Measurements from ENCODE around the gene MCC. TPM values are rescaled to one million over a fixed set of nuclear protein-coding genes. Genes with fewer than 3 reads are reported as not detected.

Gene MCC
- total RNA-seq, 2 experiments from 2014 or later: 4.0 to 4.1 TPM

DNA sequence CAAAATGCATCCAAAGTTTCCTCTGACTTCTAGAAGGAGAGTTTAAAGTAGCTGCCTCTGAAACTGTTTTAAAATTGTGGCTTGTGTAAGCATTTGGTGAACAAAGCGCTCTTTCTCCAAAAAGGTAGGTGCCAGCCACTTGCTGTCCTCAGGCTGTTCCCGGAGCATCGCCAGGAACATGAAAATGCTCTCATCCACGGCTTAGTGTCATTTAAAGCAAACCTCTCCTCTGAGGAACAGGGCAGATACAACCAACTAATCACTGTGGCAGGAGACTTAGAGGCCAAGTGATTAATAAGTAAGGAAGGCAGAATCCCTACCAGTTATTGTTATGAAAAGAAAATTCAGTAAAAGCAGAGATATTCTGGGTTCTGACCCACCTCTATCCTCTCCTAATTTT, 346.1 kb downstream of the MCC start:
- POLR2A ChIA-PET: no interaction called here
- peaks cover 3% of the 10 kb centered on the region for H3K36me3 Mint-ChIP-seq
- H3K9me3 Mint-ChIP-seq: no peaks in the 10 kb centered on the region
- CTCF ChIA-PET: no interaction called here
- no peak for DNase-seq
- no peaks in the 10 kb centered on the region for H3K4me1 Mint-ChIP-seq (ENCODE audit: low read depth)
- H3K4me3 Mint-ChIP-seq: no peak overlapping the region
- intact Hi-C loops (cut with micrococcal nuclease): no loop called here
- no peak overlapping the region for H3K27ac Mint-ChIP-seq
- H3K27me3 Mint-ChIP-seq: no peaks in the 10 kb centered on the region

DNA sequence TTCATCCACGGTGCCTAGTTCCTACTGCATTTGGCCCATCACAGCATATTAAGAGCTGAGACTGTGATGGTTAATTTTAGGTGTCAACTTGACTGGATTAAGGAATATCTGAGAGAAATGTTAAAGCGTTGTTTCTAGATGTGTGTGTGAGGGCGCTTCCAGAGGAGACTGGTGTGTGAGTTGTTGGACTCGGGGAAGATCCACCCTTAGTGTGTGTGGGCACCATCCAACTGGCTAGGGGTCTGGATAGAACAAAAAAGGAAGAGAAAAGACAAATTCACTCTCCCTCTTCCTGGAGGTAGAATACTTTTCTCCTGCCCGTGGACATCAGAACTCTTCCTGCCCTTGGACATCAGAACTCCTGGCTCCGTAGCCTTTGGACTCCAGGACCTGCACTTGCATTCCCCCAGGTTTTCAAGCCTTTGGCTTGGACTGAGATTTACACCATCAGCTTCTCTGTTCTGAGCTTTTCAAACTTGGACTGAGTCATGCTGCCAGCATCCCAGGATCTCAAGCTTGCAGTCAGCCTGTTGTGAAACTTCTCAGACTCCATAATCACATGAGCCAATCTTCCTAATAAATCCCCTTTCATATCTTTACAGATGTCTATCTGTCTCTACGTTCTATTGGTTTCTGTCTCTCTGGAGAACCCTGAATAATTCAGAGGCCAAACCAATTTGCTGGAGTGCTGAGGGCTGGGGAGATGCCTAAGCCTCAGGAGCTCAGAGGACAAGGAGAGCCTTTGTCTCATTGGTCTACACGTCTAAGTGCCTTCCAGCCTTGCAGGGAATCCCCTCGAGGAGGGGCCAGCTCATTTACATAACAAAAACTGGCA, 347.2 kb downstream of the MCC start:
- Mint-ChIP-seq H3K9me3 (no peaks in the 10 kb centered on the region), H3K4me1 (ENCODE audit: low read depth) (no peaks in the 10 kb centered on the region), H3K27me3 (no peaks in the 10 kb centered on the region), H3K4me3 (no peak overlapping the region), H3K27ac (no peak overlapping the region), H3K36me3 (peaks cover 3% of the 10 kb centered on the region)
- intact Hi-C loops (cut with micrococcal nuclease): no loop called here
- POLR2A ChIA-PET: no interaction called here
- CTCF ChIA-PET: no interaction called here
- DNase-seq: no peak

- Mint-ChIP-seq H3K36me3 (no peaks in the 10 kb centered on the region), H3K27ac (no peak overlapping the region), H3K4me3 (no peak overlapping the region), H3K4me1 (ENCODE audit: low read depth) (no peaks in the 10 kb centered on the region), H3K9me3 (no peaks in the 10 kb centered on the region), H3K27me3 (no peaks in the 10 kb centered on the region)
- ChIA-PET CTCF (no interaction called here), POLR2A (no interaction called here)
- no peak for DNase-seq
- intact Hi-C loops (cut with micrococcal nuclease): no loop called here
Observed at GRCh38 chr5:113133211-113133975, 354.9 kb downstream of the MCC start.

DNA sequence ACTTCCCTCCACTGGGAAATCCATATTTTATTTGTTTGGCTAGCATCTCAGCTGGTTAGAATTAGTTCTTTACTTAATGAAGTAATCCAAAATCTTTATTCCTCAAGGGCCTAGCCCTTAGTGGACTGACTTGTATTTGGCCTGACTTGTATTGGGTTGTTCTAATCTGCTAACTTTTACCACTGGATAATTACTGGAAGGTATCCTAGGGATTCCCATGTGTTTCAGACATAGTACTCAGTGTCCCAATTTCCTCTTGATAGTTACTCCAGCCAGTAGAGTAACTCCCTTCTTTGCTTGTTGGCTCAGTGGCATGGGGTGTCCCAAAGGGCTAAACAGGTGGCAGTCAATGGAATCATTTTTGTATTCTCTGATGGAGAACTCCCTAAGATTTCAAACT, 355.7 kb downstream of the MCC start:
- Mint-ChIP-seq H3K4me3 (no peak overlapping the region), H3K27ac (no peak overlapping the region), H3K27me3 (no peaks in the 10 kb centered on the region), H3K4me1 (ENCODE audit: low read depth) (no peaks in the 10 kb centered on the region), H3K36me3 (no peaks in the 10 kb centered on the region), H3K9me3 (peaks cover 3% of the 10 kb centered on the region)
- ChIA-PET POLR2A (no interaction called here), CTCF (no interaction called here)
- intact Hi-C loops (cut with micrococcal nuclease): no loop called here
- no peak for DNase-seq

DNA sequence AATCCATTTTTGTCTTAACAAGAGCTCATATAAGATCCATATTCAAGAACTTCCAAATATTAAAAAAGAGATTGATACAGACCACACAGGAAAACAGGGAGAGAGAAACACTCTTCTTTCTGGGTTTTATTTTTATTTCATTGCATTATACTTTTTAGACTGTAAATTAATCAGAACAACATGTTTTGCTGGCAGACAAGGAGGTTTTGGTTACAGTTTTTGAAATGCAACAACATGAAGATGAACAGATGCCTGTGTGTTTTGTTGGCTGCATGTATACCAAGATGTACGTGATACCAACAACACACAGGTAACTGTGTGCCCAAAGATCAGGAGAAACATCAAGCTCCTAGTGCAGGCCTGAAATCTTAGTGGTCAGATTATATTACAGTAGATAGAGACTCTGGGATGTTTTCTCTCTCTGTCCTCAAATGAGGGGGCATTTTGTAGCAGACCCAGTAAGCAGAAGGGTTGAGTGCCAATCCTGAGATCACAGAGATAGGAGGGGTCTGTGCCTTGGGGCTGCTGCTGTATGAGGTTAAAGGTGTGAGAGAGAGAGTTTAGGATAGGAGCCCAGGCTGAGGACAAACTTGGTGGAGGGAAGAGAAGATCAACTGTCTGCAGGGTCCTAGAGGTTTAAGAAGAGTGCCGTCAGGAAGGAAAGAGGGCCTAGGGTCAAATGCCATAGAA, 359.5 kb downstream of the MCC start:
- Mint-ChIP-seq H3K27ac (no peak overlapping the region), H3K4me3 (no peak overlapping the region), H3K36me3 (no peaks in the 10 kb centered on the region), H3K9me3 (peaks cover 11% of the 10 kb centered on the region), H3K27me3 (no peaks in the 10 kb centered on the region), H3K4me1 (ENCODE audit: low read depth) (no peaks in the 10 kb centered on the region)
- ChIA-PET CTCF (no interaction called here), POLR2A (no interaction called here)
- DNase-seq: no peak
- intact Hi-C loops (cut with micrococcal nuclease): no loop called here

DNA sequence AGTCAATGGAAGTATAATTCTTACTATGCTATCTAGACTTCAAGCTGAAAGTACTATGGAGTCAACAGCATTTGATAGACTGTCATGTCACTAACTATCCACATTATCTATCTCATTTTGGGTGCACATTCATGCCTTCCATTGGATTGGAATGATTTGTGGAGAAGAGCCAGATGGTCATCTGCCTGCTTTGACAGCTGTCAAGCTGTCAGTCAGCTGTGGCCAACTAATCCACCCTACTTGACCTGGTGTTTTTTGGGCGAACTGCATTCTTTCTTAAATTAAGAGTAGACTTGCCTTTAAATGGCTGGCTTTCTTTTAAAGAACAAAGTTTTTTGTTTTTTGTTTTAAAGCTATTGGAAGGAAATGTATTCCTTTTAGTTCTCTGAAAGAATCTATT, 360.2 kb downstream of the MCC start:
- H3K4me1 Mint-ChIP-seq (ENCODE audit: low read depth): no peaks in the 10 kb centered on the region
- CTCF ChIA-PET: no interaction called here
- intact Hi-C loops (cut with micrococcal nuclease): no loop called here

DNA sequence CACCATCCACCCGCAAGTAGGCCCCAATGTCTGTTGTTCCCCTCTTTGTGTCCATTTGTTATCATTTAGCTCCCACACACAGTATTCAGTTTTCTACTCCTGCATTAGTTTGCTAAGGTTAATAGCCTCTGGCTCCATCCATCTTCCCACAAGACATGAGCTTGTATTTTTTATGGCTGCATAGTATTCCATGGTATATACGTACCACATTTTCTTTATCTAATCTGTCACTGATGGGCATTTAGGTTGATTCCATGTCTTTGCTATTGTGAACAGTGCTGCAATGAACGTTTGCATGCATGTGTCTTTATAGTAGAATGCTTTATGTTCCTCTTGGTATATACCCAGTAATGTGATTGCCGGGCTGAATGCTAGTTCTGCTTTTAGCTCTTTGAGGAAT, 361.2 kb downstream of the MCC start:
- no peak for DNase-seq
- no peaks in the 10 kb centered on the region for H3K4me1 Mint-ChIP-seq (ENCODE audit: low read depth)
- H3K27ac Mint-ChIP-seq: no peak overlapping the region
- H3K36me3 Mint-ChIP-seq: no peaks in the 10 kb centered on the region
- CTCF ChIA-PET: no interaction called here
- H3K9me3 Mint-ChIP-seq: peaks cover 11% of the 10 kb centered on the region
- H3K4me3 Mint-ChIP-seq: no peak overlapping the region
- POLR2A ChIA-PET: no interaction called here
- H3K27me3 Mint-ChIP-seq: no peaks in the 10 kb centered on the region
- intact Hi-C loops (cut with micrococcal nuclease): no loop called here

More for the DNA sequence above, 360.2 kb downstream of the MCC start:
- Mint-ChIP-seq H3K27me3 (no peaks in the 10 kb centered on the region), H3K9me3 (peaks cover 11% of the 10 kb centered on the region), H3K27ac (no peak overlapping the region), H3K4me3 (no peak overlapping the region), H3K36me3 (no peaks in the 10 kb centered on the region)
- no peak for DNase-seq
- POLR2A ChIA-PET: no interaction called here

- Mint-ChIP-seq H3K4me1 (ENCODE audit: low read depth) (no peaks in the 10 kb centered on the region), H3K9me3 (peaks cover 11% of the 10 kb centered on the region), H3K4me3 (no peak overlapping the region), H3K36me3 (no peaks in the 10 kb centered on the region), H3K27ac (no peak overlapping the region), H3K27me3 (no peaks in the 10 kb centered on the region)
- intact Hi-C loops (cut with micrococcal nuclease): no loop called here
- no peak for DNase-seq
- ChIA-PET POLR2A (no interaction called here), CTCF (no interaction called here)
Observed at GRCh38 chr5:113125371-113125770, 362.9 kb downstream of the MCC start.

- Mint-ChIP-seq H3K4me3 (no peak overlapping the region), H3K27ac (no peak overlapping the region), H3K4me1 (ENCODE audit: low read depth) (no peaks in the 10 kb centered on the region), H3K36me3 (no peaks in the 10 kb centered on the region), H3K9me3 (peaks cover 11% of the 10 kb centered on the region), H3K27me3 (no peaks in the 10 kb centered on the region)
- CTCF ChIA-PET: no interaction called here
- POLR2A ChIA-PET: no interaction called here
- intact Hi-C loops (cut with micrococcal nuclease): no loop called here
- DNase-seq: no peak
Observed at GRCh38 chr5:113124914-113125313, 363.3 kb downstream of the MCC start.

DNA sequence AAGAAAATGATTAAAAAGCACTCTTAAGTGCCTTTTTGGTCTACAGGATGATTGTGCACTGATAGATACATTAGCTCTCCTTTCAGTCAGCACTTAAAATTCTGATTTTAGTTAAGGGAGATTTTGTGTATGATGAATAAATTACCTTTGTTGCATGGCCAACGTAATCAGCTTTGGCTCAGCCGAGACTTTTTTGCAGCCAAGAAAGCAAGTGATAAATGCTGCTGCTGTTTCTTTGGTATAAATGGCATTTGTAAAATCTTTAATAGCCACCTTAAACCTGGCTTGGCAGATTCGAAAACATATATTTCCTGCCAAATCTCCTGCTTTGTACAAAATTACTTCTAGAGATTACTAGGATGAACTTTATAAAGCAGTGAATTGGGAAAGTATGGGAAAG, 364.0 kb downstream of the MCC start:
- Mint-ChIP-seq H3K27ac (no peak overlapping the region), H3K4me3 (no peak overlapping the region), H3K4me1 (ENCODE audit: low read depth) (no peaks in the 10 kb centered on the region), H3K9me3 (peaks cover 11% of the 10 kb centered on the region), H3K36me3 (no peaks in the 10 kb centered on the region), H3K27me3 (no peaks in the 10 kb centered on the region)
- CTCF ChIA-PET: interaction anchor here (0.5 kb wide), 1 partner anchor 398 kb away, joined by 3 read pairs; no protein-coding TSS in a partner anchor
- no peak for DNase-seq
- POLR2A ChIA-PET: no interaction called here
- intact Hi-C loops (cut with micrococcal nuclease): no loop called here

- peaks cover 11% of the 10 kb centered on the region for H3K9me3 Mint-ChIP-seq
- no peaks in the 10 kb centered on the region for H3K4me1 Mint-ChIP-seq (ENCODE audit: low read depth)
- CTCF ChIA-PET: interaction anchor here (0.5 kb wide), 1 partner anchor 398 kb away, joined by 3 read pairs; no protein-coding TSS in a partner anchor
- H3K4me3 Mint-ChIP-seq: no peak overlapping the region
- DNase-seq: no peak
- no peaks in the 10 kb centered on the region for H3K36me3 Mint-ChIP-seq
- POLR2A ChIA-PET: no interaction called here
- no peak overlapping the region for H3K27ac Mint-ChIP-seq
- intact Hi-C loops (cut with micrococcal nuclease): no loop called here
- H3K27me3 Mint-ChIP-seq: no peaks in the 10 kb centered on the region
Observed at GRCh38 chr5:113123618-113124017, 364.6 kb downstream of the MCC start.

DNA sequence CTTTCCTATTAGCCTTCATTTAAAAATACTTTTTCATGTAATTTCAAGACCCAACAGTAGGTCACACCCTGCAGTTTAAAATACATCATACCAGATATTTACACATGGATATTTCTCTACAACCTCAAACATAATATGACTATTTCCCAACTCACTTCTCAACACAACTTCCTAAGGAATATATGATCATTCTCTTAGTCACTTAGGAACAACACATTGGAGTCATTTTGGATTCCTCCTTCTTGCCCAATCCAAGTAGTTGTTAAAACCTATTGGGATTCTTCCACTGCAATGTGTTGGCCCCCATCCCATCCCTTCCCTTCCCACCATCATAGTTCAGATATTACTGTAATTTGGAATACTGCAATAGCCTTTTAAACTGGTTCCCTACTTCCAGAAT, 366.2 kb downstream of the MCC start:
- no peak for DNase-seq
- Mint-ChIP-seq H3K36me3 (no peaks in the 10 kb centered on the region), H3K27ac (no peak overlapping the region), H3K4me3 (no peak overlapping the region), H3K9me3 (peaks cover 4% of the 10 kb centered on the region), H3K27me3 (no peaks in the 10 kb centered on the region), H3K4me1 (ENCODE audit: low read depth) (no peaks in the 10 kb centered on the region)
- intact Hi-C loops (cut with micrococcal nuclease): no loop called here
- CTCF ChIA-PET: no interaction called here
- POLR2A ChIA-PET: no interaction called here

All from activated CD4-positive, alpha-beta memory T cell treated with anti-CD3 and anti-CD28 coated beads for 36 hours (primary cell).